ENCODE data around the gene ATP2C2. TPM values are rescaled to one million over a fixed set of nuclear protein-coding genes. Genes with fewer than 3 reads are reported as not detected.

The ATP2C2 gene
- total and polyA plus RNA-seq, 2 of the 8 experiments (the other 6 are each of a cell fraction or from before 2014, with no cell fraction given): 1.2 to 2.8 TPM

GRCh38 chr16:84348386-84348888 is 19.9 kb upstream of the ATP2C2 start:
- no peak overlapping the region for H2BK5ac ChIP-seq (ENCODE audit: low read depth, low read length)
- POLR2A ChIA-PET (ENCODE audit: partially characterized antibody): interaction anchor here (0.6 kb wide), 1 partner anchor 106 kb away, joined by 3 read pairs; no protein-coding TSS in a partner anchor
- TF ChIP-seq TEAD4 (IDR thresholded peaks at IDR 0.05; ENCODE audit: low read depth, low read length) (no peak), KDM5A (IDR thresholded peaks at IDR 0.05; ENCODE audit: low read length) (no peak), RFX5 (IDR thresholded peaks at IDR 0.05; ENCODE audit: borderline replicate concordance, low read depth, low read length) (no peak), ATF3 (IDR thresholded peaks at IDR 0.05; ENCODE audit: insufficient read depth, low read depth, low read length) (no peak), SP1 (IDR thresholded peaks at IDR 0.05; ENCODE audit: low read depth, low read length) (no peak), RBBP5 (IDR thresholded peaks at IDR 0.05; ENCODE audit: borderline replicate concordance, low read depth, low read length) (no peak), KDM1A (IDR thresholded peaks at IDR 0.05; ENCODE audit: borderline replicate concordance, low read length) (no peak), JUND (IDR thresholded peaks at IDR 0.05; ENCODE audit: low read length) (no peak), JUN (IDR thresholded peaks at IDR 0.05; ENCODE audit: low read depth, low read length) (no peak), SIRT6 (IDR thresholded peaks at IDR 0.05; ENCODE audit: low read length) (no peak), CTBP2 (IDR thresholded peaks at IDR 0.05; ENCODE audit: borderline replicate concordance, insufficient read depth, insufficient read length, low read length) (no peak), CEBPB (IDR thresholded peaks at IDR 0.05; ENCODE audit: low read depth, low read length) (no peak), CBX8 (IDR thresholded peaks at IDR 0.05; ENCODE audit: borderline replicate concordance, low read depth, low read length) (no peak)

More at GRCh38 chr16:84348386-84348888, 19.9 kb upstream of the ATP2C2 start:
- no peak overlapping the region for H3K27ac ChIP-seq (ENCODE audit: low read depth, low read length)
- no peaks in the 10 kb centered on the region for H3K36me3 ChIP-seq (ENCODE audit: control insufficient read depth in 2 of 4, insufficient read depth in 4 of 4, low read length in 3 of 4)
- no peak overlapping the region for H3K4ac ChIP-seq (replicated peaks; ENCODE audit: insufficient read length, low read depth, low read length)
- DNase-seq (ENCODE audit: low read depth in 1 of 2, low spot score in 2 of 2) (no peak), FAIRE-seq (no peak)
- peaks cover 0 to 3% (median 1%) of the 10 kb centered on the region in 4 experiments; a peak in 1 of 7 replicates for H3K4me1 ChIP-seq (replicated peaks in 1 of 4; ENCODE audit: control insufficient read depth in 3 of 4, insufficient read depth in 4 of 4, low read length in 3 of 4)
- no peaks in the 10 kb centered on the region for H3K23me2 ChIP-seq (ENCODE audit: low read depth, low read length)
- H3K9me3 ChIP-seq (ENCODE audit: insufficient read depth in 2 of 2, low read depth in 1 of 2, low read length in 1 of 2): no peaks in the 10 kb centered on the region
- H3K23ac ChIP-seq (ENCODE audit: insufficient read length): no peak overlapping the region
- H2BK12ac ChIP-seq (ENCODE audit: low read depth, low read length): no peak overlapping the region
- no peaks in the 10 kb centered on the region for H3K79me2 ChIP-seq (ENCODE audit: control insufficient read depth in 1 of 2, insufficient read depth in 2 of 2, low read length in 2 of 2)
- H2AFZ ChIP-seq (ENCODE audit: low read length): no peak overlapping the region
- CTCF ChIA-PET (ENCODE audit: partially characterized antibody): no interaction called here
- H4K8ac ChIP-seq (ENCODE audit: extremely low read depth, insufficient read depth, low read length): no peak overlapping the region
- H3K14ac ChIP-seq (ENCODE audit: insufficient read length): no peak overlapping the region
- H2AK5ac ChIP-seq (ENCODE audit: low read depth, low read length): no peak overlapping the region
- no peak overlapping the region for H2BK20ac ChIP-seq (ENCODE audit: low read length)
- no peak overlapping the region for H3K4me3 ChIP-seq (ENCODE audit: extremely low read depth in 1 of 4, insufficient read depth in 2 of 4, low read depth in 3 of 4, low read length in 4 of 4)
- no peak overlapping the region for H3K4me2 ChIP-seq (ENCODE audit: insufficient read depth in 1 of 2, low read depth in 2 of 2, low read length in 2 of 2)
- H3K79me1 ChIP-seq (ENCODE audit: low read depth, low read length): no peaks in the 10 kb centered on the region
- no peak overlapping the region for H3K9ac ChIP-seq (replicated peaks in 1 of 4; ENCODE audit: extremely low read depth in 1 of 4, low read depth in 3 of 4, low read length in 3 of 4)
- H4K5ac ChIP-seq (ENCODE audit: insufficient read length, low read depth, low read length): no peak overlapping the region
- WGBS, 2 experiments (ENCODE audit: extremely low coverage in 1 of 2, insufficient coverage in 1 of 2, insufficient read length in 1 of 2, insufficient replicate concordance in 2 of 2, low coverage in 1 of 2, low lambda C conversion rate in 2 of 2, missing lambda C conversion rate in 1 of 2): 87% methylated on average over 6 of the region's 6 CpGs; no CpG with 5 or more reads in 1 of the 2 experiments
- H3K18ac ChIP-seq (ENCODE audit: extremely low read depth, low read length): no peak overlapping the region
- no peak overlapping the region for H2BK120ac ChIP-seq (replicated peaks; ENCODE audit: low read depth, low read length)
- H4K91ac ChIP-seq (replicated peaks; ENCODE audit: insufficient read length, low read length): no peak overlapping the region
- H3K56ac ChIP-seq (replicated peaks; ENCODE audit: insufficient read length, low read depth, low read length): no peak overlapping the region
- no peaks in the 10 kb centered on the region for H4K20me1 ChIP-seq (replicated peaks in 1 of 2; ENCODE audit: control insufficient read depth in 1 of 2, insufficient read depth in 2 of 2, low read length in 2 of 2)
- no peaks in the 10 kb centered on the region for H3K27me3 ChIP-seq (replicated peaks in 1 of 4; ENCODE audit: control insufficient read depth in 3 of 4, extremely low read depth in 1 of 4, insufficient read depth in 3 of 4, low read length in 3 of 4)
- H2BK15ac ChIP-seq (ENCODE audit: low read length): no peak overlapping the region

Measured in H1 (cell line).